Uterus (tissue), 4 donors: Measurements from ENCODE around the gene IFRD2. TPM values are rescaled to one million over a fixed set of nuclear protein-coding genes. Genes with fewer than 3 reads are reported as not detected.

ENCODE experiments used
- DNase-seq, 2 donors: peaks; one replicate each; pipeline ENCODE4 v3.0.0-alpha.2; 2019 to 2020
- H3K27ac ChIP-seq, 2 donors: fragments of 200-600 bp; sonication (generic); 1 replicate in 1 of 2; 2 replicates in 1 of 2; pipeline ENCODE4 v1.5.1; 2016 to 2018
- H3K27me3 ChIP-seq, 2 donors: fragments of 200-600 bp; sonication (generic); one replicate each; pipeline ENCODE4 v1.5.1; 2018 to 2019; ENCODE audit warnings: control low read depth in 1 of 2
- H3K36me3 ChIP-seq, 2 donors: fragments of 200-600 bp; sonication (generic); one replicate each; pipeline ENCODE4 v1.5.1; 2019; ENCODE audit warnings: control low read depth in 1 of 2
- H3K4me1 ChIP-seq, 2 donors: fragments of 200-600 bp; sonication (generic); one replicate each; pipeline ENCODE4 v1.5.1; 2018 to 2019; ENCODE audit warnings: control low read depth in 1 of 2
- H3K4me3 ChIP-seq, 2 donors: fragments of 200-600 bp; sonication (generic); 1 replicate in 1 of 2; 2 replicates in 1 of 2; pipeline ENCODE4 v1.5.1; 2018 to 2019; ENCODE audit warnings: mild to moderate bottlenecking in 1 of 2
- H3K9me3 ChIP-seq, 2 donors: fragments of 200-600 bp; sonication (generic); one replicate each; pipeline ENCODE4 v1.5.1; 2019; ENCODE audit warnings: control low read depth in 1 of 2
- CTCF ChIP-seq, 4 experiments: fragments of 200-600 bp in 2 of 4; fragments of 450-650 bp in 2 of 4; sonication (generic) in 2 of 4; IDR thresholded peaks; one replicate each; pipeline ENCODE4 v1.5.1; 2016 to 2019; ENCODE audit warnings: antibody characterized with exemption in 4 of 4, mild to moderate bottlenecking in 2 of 4, moderate library complexity in 1 of 4
- POLR2A ChIP-seq, 2 donors: fragments of 450-650 bp; IDR thresholded peaks; one replicate each; pipeline ENCODE4 v1.6.1; 2016; ENCODE audit warnings: antibody characterized with exemption in 2 of 2, mild to moderate bottlenecking in 1 of 2, moderate library complexity in 1 of 2
- intact Hi-C: fragments of 100-400 bp; cut with DNase I; formaldehyde crosslinking; loops from one replicate; pipeline ENCODE4 v1.15.1; 2023; ENCODE audit warnings: low total_unique reads
- total RNA-seq, 4 donors: library from RNA; depleted of rRNA in 3 of 4; stranded (reverse); fragments of >200 nt in 3 of 4; gene quantifications; one replicate each; pipeline versions ENCODE4 v1.1.0 to v1.2.4, GENCODE V29; 2014 to 2023
- donor health status: DM: yes; HTN: yes; CAD: no.

Gene IFRD2
- total RNA-seq, 4 donors from 2014 or later: 14.1 to 81.5 (median 25.1) TPM

DNA sequence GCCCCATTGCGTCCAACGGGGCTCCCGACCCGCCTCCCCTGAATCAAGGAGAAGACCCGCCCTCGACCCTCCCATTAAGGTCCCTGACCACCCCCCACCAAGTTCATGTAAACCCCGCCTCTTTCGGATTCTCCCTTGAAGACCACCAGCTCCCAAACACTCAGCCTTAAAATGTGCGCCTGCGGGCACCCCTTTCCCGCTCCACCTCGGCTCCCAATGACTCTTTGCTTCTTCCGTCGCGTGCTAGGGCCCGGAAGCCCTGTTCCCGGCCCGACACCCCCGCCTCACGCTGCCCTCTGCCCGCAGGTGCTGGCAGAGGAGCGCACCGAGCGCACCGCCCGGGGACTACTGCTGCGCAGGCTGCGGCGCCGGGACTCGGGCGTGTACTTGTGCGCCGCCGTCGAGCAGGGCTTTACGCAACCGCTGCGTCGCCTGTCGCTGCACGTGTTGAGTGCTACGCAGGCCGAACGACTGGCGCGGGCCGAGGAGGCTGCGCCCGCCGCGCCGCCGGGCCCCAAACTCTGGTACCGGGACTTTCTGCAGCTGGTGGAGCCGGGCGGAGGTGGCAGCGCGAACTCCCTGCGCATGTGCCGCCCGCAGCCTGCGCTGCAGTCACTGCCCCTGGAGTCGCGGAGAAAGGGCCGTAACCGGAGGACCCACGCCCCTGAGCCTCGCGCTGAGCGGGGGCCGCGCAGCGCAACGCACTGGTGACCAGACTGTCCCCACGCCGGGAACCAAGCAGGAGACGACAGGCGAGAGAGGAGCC lies 16.1 kb downstream of the IFRD2 start:
- no peaks in the 10 kb centered on the region for H3K9me3 ChIP-seq
- peaks cover 0 to 8% of the 10 kb centered on the region in 2 donors for H3K4me1 ChIP-seq
- H3K36me3 ChIP-seq: no peaks in the 10 kb centered on the region

DNA sequence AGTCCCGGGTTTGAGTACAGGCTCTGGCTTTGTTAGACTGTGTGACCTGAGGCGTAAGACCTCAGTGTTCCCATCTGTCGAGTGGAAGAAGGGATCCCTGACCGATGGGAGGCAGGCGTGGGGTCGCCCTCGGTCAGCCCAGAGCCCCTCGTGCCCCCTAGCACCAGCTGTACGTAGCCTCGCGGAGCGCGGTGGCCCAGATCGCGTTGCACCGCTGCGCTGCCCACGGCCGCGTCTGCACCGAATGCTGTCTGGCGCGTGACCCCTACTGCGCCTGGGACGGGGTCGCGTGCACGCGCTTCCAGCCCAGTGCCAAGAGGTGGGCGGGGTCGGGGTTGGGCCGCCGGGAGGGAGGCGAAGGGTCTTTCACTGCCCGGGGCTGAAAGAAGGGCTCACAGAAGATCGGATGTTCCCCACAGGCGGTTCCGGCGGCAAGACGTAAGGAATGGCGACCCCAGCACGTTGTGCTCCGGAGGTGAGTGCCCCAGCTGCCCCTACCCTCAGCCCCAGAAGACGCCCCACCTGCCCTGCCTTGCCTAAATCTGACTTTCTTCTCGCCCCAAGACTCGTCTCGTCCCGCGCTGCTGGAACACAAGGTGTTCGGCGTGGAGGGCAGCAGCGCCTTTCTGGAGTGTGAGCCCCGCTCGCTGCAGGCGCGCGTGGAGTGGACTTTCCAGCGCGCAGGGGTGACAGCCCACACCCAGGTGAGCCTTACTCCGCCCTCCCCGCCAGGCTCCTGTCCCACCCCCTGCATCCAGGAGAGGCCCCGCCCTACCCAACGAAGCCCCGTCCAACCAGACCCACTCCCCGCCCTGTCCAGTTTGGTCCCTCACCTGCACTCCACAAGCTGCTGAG lies 16.9 kb downstream of the IFRD2 start:
- Histone ChIP-seq H3K9me3 (no peaks in the 10 kb centered on the region), H3K4me3 (no peak overlapping the region), H3K4me1 (peaks cover 0 to 12% of the 10 kb centered on the region in 2 donors), H3K27ac (no peak overlapping the region), H3K27me3 (no peaks in the 10 kb centered on the region), H3K36me3 (no peaks in the 10 kb centered on the region)
- intact Hi-C loops: loop anchor here (5.0 kb wide), 1 partner anchor 83 kb away; the partner anchor contains the start of gene GNAT1
- TF ChIP-seq POLR2A (IDR thresholded peaks at IDR 0.05) (no peak), CTCF (IDR thresholded peaks at IDR 0.05) (no peak)
- no peak for DNase-seq

More for the DNA sequence above, 16.1 kb downstream of the IFRD2 start:
- peak in 1 of 2 donors; percentile 19 for DNase-seq
- intact Hi-C loops: loop anchor here (5.0 kb wide), 1 partner anchor 84 kb away; the partner anchor contains the start of gene GNAT1
- TF ChIP-seq POLR2A (IDR thresholded peaks at IDR 0.05) (no peak), CTCF (IDR thresholded peaks at IDR 0.05) (no peak)
- Histone ChIP-seq H3K27ac (no peak overlapping the region), H3K27me3 (no peaks in the 10 kb centered on the region), H3K4me3 (no peak overlapping the region)

DNA sequence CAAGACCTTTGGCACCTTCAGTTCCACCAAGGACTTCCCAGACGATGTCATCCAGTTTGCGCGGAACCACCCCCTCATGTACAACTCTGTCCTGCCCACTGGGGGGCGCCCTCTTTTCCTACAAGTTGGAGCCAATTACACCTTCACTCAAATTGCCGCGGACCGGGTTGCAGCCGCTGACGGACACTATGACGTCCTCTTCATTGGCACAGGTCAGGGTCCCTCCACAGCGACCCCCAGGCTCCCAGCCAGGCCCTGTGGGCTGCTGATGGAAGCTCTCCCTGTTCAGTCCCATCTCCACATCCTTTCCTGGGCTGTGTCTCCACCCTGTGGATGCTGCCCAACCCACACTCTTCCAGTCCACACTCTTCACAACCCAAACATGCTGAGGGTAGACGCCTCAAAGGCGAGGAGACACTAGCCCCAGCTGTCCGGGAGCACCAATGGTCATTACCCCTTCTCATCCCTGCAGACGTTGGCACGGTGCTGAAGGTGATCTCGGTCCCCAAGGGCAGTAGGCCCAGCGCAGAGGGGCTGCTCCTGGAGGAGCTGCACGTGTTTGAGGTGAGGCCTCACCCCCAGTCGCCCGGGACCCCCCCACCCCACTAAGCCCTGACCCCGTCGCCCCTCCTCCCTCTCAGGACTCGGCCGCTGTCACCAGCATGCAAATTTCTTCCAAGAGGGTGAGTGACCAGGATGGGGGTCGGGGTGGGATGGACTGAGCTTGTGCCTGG lies 17.7 kb downstream of the IFRD2 start:
- intact Hi-C loops: loop anchor here (5.0 kb wide), 2 partner anchors 47 to 82 kb away; partner anchors contain the start of gene GNAT1
- H3K4me1 ChIP-seq: peaks cover 0 to 21% of the 10 kb centered on the region in 2 donors

DNA sequence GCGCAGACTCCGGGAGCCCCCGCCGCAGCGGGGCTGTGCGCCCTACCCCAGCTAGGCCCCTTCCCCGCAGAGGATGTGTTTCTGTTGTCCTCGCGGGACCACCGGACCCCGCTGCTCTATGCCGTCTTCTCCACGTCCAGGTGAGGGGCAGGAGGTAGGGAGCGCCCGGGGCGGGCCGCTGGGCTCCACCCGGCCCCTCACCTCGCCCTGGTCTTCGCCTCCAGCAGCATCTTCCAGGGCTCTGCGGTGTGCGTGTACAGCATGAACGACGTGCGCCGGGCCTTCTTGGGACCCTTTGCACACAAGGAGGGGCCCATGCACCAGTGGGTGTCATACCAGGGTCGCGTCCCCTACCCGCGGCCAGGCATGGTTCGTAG lies 18.6 kb downstream of the IFRD2 start:
- DNase-seq: peak in 1 of 2 donors; percentile 35
- intact Hi-C loops: loop anchor here (5.0 kb wide), 1 partner anchor 46 kb away; no protein-coding TSS in a partner anchor
- H3K27me3 ChIP-seq: no peaks in the 10 kb centered on the region
- TF ChIP-seq CTCF (IDR thresholded peaks at IDR 0.05): no peak
- TF ChIP-seq POLR2A (IDR thresholded peaks at IDR 0.05): no peak
- H3K4me1 ChIP-seq: peaks cover 0 to 21% of the 10 kb centered on the region in 2 donors
- no peak overlapping the region for H3K4me3 ChIP-seq
- no peaks in the 10 kb centered on the region for H3K9me3 ChIP-seq
- no peak overlapping the region for H3K27ac ChIP-seq
- H3K36me3 ChIP-seq: no peaks in the 10 kb centered on the region

More for the DNA sequence above, 17.7 kb downstream of the IFRD2 start:
- no peak overlapping the region for H3K4me3 ChIP-seq
- DNase-seq: peak in 1 of 2 donors; percentile 65
- H3K27me3 ChIP-seq: no peaks in the 10 kb centered on the region
- no peaks in the 10 kb centered on the region for H3K9me3 ChIP-seq
- no peaks in the 10 kb centered on the region for H3K36me3 ChIP-seq
- TF ChIP-seq POLR2A (IDR thresholded peaks at IDR 0.05) (no peak), CTCF (IDR thresholded peaks at IDR 0.05) (peak; percentile 35 to 58 (median 54))
- no peak overlapping the region for H3K27ac ChIP-seq
